GM06990 (cell line): ENCODE results near the gene SH3YL1.

Source experiments
- DNase-seq: peaks from one replicate; pipeline ENCODE4 v3.0.0-alpha.2; 2011; ENCODE audit not compliant: insufficient read length; ENCODE audit errors: extremely low read depth
- H3K27me3 ChIP-seq: replicated peaks from 2 replicates; pipeline ENCODE4 v1.6.0; 2011; ENCODE audit warnings: low read length; ENCODE audit not compliant: control insufficient read depth, insufficient read depth
- H3K36me3 ChIP-seq: 2 replicates; pipeline ENCODE4 v1.5.1; 2011; ENCODE audit warnings: low read length; ENCODE audit not compliant: control insufficient read depth, insufficient read depth
- H3K4me3 ChIP-seq: replicated peaks from 2 replicates; pipeline ENCODE4 v1.5.1; 2011; ENCODE audit warnings: low read depth, mild to moderate bottlenecking, control low read depth, low read length
- CTCF ChIP-seq: IDR thresholded peaks from 2 replicates; pipeline ENCODE4 v1.5.1; 2011; ENCODE audit warnings: low read length, control low read depth, mild to moderate bottlenecking, inconsistent platforms; ENCODE audit not compliant: insufficient read depth, poor library complexity, severe bottlenecking

Gene SH3YL1

GRCh38 chr2:244547-244946 is 19.3 kb downstream of the SH3YL1 start:
- no peaks in the 10 kb centered on the region; the same call in none of the 2 replicates for H3K36me3 ChIP-seq

GRCh38 chr2:238869-239268 is 25.0 kb downstream of the SH3YL1 start:
- no peaks in the 10 kb centered on the region; the same call in 1 of the 2 replicates for H3K36me3 ChIP-seq
- no peak for DNase-seq
- no peaks in the 10 kb centered on the region for H3K27me3 ChIP-seq
- no peak for TF ChIP-seq CTCF
- no peak overlapping the region for H3K4me3 ChIP-seq

More at GRCh38 chr2:244547-244946, 19.3 kb downstream of the SH3YL1 start:
- Histone ChIP-seq H3K4me3 (no peak overlapping the region), H3K27me3 (no peaks in the 10 kb centered on the region)
- DNase-seq, result no peak
- no peak for TF ChIP-seq CTCF

DNA sequence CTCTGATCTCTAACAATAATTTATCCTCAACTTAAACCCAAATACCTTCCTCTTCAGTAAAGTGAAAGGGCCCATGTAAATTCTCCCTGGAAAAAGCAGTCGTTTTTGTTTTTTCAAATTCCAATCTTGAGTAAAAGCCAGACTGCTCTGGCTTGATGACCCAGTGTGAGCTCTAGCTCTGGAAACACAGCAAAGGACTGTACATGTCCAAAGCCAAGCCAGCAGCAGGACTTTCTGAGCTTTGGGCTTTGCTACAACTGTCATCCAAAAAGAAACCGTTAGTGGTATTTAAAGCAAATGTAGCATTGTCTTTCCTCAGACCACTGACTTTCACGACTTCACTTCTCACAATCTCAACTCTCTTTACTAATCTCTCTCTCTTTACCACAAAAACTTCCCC is 25.4 kb downstream of the SH3YL1 start:
- no peaks in the 10 kb centered on the region for H3K27me3 ChIP-seq
- no peak overlapping the region for H3K4me3 ChIP-seq
- no peaks in the 10 kb centered on the region; the same call in 1 of the 2 replicates for H3K36me3 ChIP-seq
- TF ChIP-seq CTCF, result no peak
- no peak for DNase-seq

DNA sequence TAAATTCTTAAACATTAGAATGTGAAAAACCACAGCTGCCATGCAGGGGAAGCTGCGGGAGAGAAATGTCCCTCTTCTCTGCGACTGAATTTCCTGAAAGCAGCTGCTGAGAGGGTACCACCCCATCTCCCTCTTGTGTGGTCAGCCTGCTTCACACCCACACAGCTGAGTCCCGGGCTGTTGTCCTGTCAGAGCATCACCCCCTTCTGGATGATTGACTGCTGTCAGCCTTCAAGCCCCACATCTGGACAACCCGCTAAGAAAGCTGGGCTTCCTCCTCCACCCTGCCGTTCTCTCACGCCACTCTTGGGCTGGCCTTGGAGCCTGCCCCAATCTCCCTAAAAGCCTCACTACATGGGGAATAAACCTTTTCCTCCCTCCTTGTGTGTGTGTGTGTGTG is 26.0 kb downstream of the SH3YL1 start:
- Histone ChIP-seq H3K4me3 (no peak overlapping the region), H3K27me3 (no peaks in the 10 kb centered on the region), H3K36me3 (no peaks in the 10 kb centered on the region; the same call in 1 of the 2 replicates)
- no peak for TF ChIP-seq CTCF
- DNase-seq, result no peak

GRCh38 chr2:236993-237539 is 26.8 kb downstream of the SH3YL1 start:
- H3K27me3 ChIP-seq, result no peaks in the 10 kb centered on the region
- DNase-seq, result no peak

More at GRCh38 chr2:236993-237539, 26.8 kb downstream of the SH3YL1 start:
- H3K4me3 ChIP-seq, result no peak overlapping the region
- no peaks in the 10 kb centered on the region; the same call in 1 of the 2 replicates for H3K36me3 ChIP-seq
- no peak for TF ChIP-seq CTCF
